Ramos (cell line): ENCODE results near the gene FBXO41.

Experiments
- in situ Hi-C: fragments of 300-500 bp; cut with MboI; formaldehyde crosslinking; loops from one replicate; pipeline ENCODE4 v1.14.3; 2022; ENCODE audit warnings: low sequenced_read_pairs; ENCODE audit not compliant: unreplicated experiment

Gene FBXO41

GRCh38 chr2:73225513-73226360, 58.5 kb downstream of the FBXO41 start:
- in situ Hi-C loops, result loop anchor here (25.0 kb wide), 1 partner anchor 962 kb away; the partner anchor contains the start of genes MOB1A and MTHFD2

- in situ Hi-C loops, result no loop called here
These were observed 60.5 kb downstream of the FBXO41 start for GRCh38 chr2:73223821-73224220.

- in situ Hi-C loops, result no loop called here
These were observed 66.0 kb downstream of the FBXO41 start for GRCh38 chr2:73218298-73218697.

- in situ Hi-C loops, result no loop called here
These were observed 66.5 kb downstream of the FBXO41 start for GRCh38 chr2:73217826-73218225.

- in situ Hi-C loops, result no loop called here
These were observed 67.1 kb downstream of the FBXO41 start for GRCh38 chr2:73217160-73217559.

- in situ Hi-C loops, result no loop called here
These were observed 69.0 kb downstream of the FBXO41 start for GRCh38 chr2:73215254-73215653.

- in situ Hi-C loops, result no loop called here
These were observed 69.9 kb downstream of the FBXO41 start, which contains the start of gene SMYD5 for GRCh38 chr2:73214120-73215035. Gene SMYD5 (plus strand): TSS chr2:73214245. CDS start chr2:73214267, 22 bp downstream.

- in situ Hi-C loops, result no loop called here
These were observed 71.7 kb downstream of the FBXO41 start for GRCh38 chr2:73212448-73213176.

- in situ Hi-C loops, result no loop called here
These were observed 72.2 kb downstream of the FBXO41 start for GRCh38 chr2:73212098-73212447.

- in situ Hi-C loops, result no loop called here
These were observed 73.6 kb downstream of the FBXO41 start for GRCh38 chr2:73210696-73211095.

GRCh38 chr2:73210019-73210418, 74.3 kb downstream of the FBXO41 start:
- in situ Hi-C loops, result no loop called here

GRCh38 chr2:73208258-73208657, 76.0 kb downstream of the FBXO41 start:
- in situ Hi-C loops, result no loop called here

- in situ Hi-C loops, result no loop called here
These were observed 78.7 kb downstream of the FBXO41 start for GRCh38 chr2:73205611-73206010.
